K562 (cell line): ENCODE measurements around the gene SLC4A1. TPM values are rescaled to one million over a fixed set of nuclear protein-coding genes. Genes with fewer than 3 reads are reported as not detected.

ENCODE experiments used
- ATAC-seq: fragments of 200-7000 bp; cut with Tn5 transposase; 3 replicates; pipeline ENCODE4 v1.9.1; 2020; ENCODE audit warnings: moderate library complexity
- BruUV-seq: library from RNA; stranded (reverse); fragments of 400-500 nt; replicated peaks from 2 replicates; lab custom pipeline; 2021; lab: Mats Ljungman, UMichigan
- CTCF ChIA-PET: fragments of 300-600 bp; formaldehyde crosslinking; extraction: SDS; loops from one replicate; lab custom pipeline; 2021; ENCODE audit warnings: low intra/inter-chr PET ratio; lab: Yijun Ruan, JAX
- POLR2A ChIA-PET: fragments of 300-600, 350-650 bp; sonication (Branson Sonifier 250); formaldehyde crosslinking; extraction: SDS; loops from one replicate; lab custom pipeline; 2021; ENCODE audit warnings: antibody characterized with exemption, inconsistent platforms; lab: Yijun Ruan, JAX
- DNase-seq, 4 experiments: peaks; one replicate each; pipeline versions ENCODE4 v3.0.0 to v3.0.0-alpha.2; 2011 to 2018; ENCODE audit warnings: low spot score in 3 of 4, mixed read lengths in 3 of 4; ENCODE audit errors: extremely low read depth in 1 of 4
- FAIRE-seq: peaks from 2 replicates; lab custom pipeline; 2011; peaks lifted over from hg19 to GRCh38; lab: Jason Lieb, UNC
- H2AFZ ChIP-seq: 2 replicates; pipeline ENCODE4 v1.6.0; 2011; ENCODE audit warnings: low read depth, low read length, control low read depth, inconsistent platforms
- H3K27ac ChIP-seq: fragments of 200-600 bp; 3 replicates; pipeline ENCODE4 v1.8.0; 2011; ENCODE audit warnings: low read depth, mild to moderate bottlenecking, control low read depth, inconsistent platforms, low read length, moderate library complexity, mixed read lengths; ENCODE audit errors: extremely low read depth
- H3K27me3 ChIP-seq, 2 experiments: fragments of 300-600 bp in 1 of 2; 2 replicates in 1 of 2; 3 replicates in 1 of 2; pipeline versions ENCODE4 v1.6.0 to v1.8.0; 2011; ENCODE audit warnings: inconsistent platforms in 2 of 2, low read length in 2 of 2, mild to moderate bottlenecking in 1 of 2, mixed read lengths in 1 of 2, moderate library complexity in 1 of 2; ENCODE audit not compliant: control insufficient read depth in 2 of 2, insufficient read depth in 2 of 2
- H3K36me3 ChIP-seq: fragments of 300-600 bp; 3 replicates; pipeline ENCODE4 v1.8.0; 2011; ENCODE audit warnings: mild to moderate bottlenecking, low read length, inconsistent platforms; ENCODE audit not compliant: control insufficient read depth, insufficient read depth
- H3K4me1 ChIP-seq, 2 experiments: fragments of 200-600 bp in 1 of 2; replicated peaks in 1 of 2; 2 replicates in 1 of 2; 3 replicates in 1 of 2; pipeline versions ENCODE4 v1.5.1 to v1.8.0; 2011; ENCODE audit warnings: inconsistent platforms in 2 of 2, low read length in 2 of 2, mild to moderate bottlenecking in 1 of 2, mixed read lengths in 1 of 2, moderate library complexity in 1 of 2; ENCODE audit not compliant: control insufficient read depth in 2 of 2, insufficient read depth in 2 of 2
- H3K4me2 ChIP-seq: 2 replicates; pipeline ENCODE4 v1.6.1; 2011; ENCODE audit warnings: low read length, control low read depth, inconsistent platforms, mixed read lengths; ENCODE audit not compliant: insufficient read depth
- H3K4me3 ChIP-seq: fragments of 200-600 bp; sonication (generic), shearing (Covaris generic); 2 replicates; pipeline ENCODE4 v1.5.1; 2016; ENCODE audit warnings: control low read depth, inconsistent platforms
- H3K79me2 ChIP-seq: fragments of 200-600 bp; 3 replicates; pipeline ENCODE4 v1.8.0; 2011; ENCODE audit warnings: low read length, inconsistent platforms; ENCODE audit not compliant: control insufficient read depth, insufficient read depth
- H3K9ac ChIP-seq, 2 experiments: 2 replicates each; pipeline versions ENCODE4 v1.6.0 to v1.6.1; 2011; ENCODE audit warnings: low read depth in 2 of 2, low read length in 2 of 2, control low read depth in 1 of 2, inconsistent platforms in 1 of 2, mild to moderate bottlenecking in 1 of 2, mixed read lengths in 1 of 2; ENCODE audit not compliant: insufficient read depth in 1 of 2
- H3K9me1 ChIP-seq: one replicate; pipeline ENCODE4 v1.6.0; 2011; ENCODE audit warnings: inconsistent platforms, mild to moderate bottlenecking, low read length, moderate library complexity; ENCODE audit not compliant: control insufficient read depth, insufficient read depth
- H3K9me3 ChIP-seq: replicated peaks from 2 replicates; pipeline ENCODE4 v1.5.1; 2011; ENCODE audit warnings: low read depth, low read length, inconsistent platforms; ENCODE audit not compliant: control insufficient read depth, insufficient read depth
- H4K20me1 ChIP-seq: replicated peaks from 2 replicates; pipeline ENCODE4 v1.6.1; 2011; ENCODE audit warnings: low read length, inconsistent platforms, mixed read lengths; ENCODE audit not compliant: control insufficient read depth, insufficient read depth
- KAT2B ChIP-seq: IDR thresholded peaks from one replicate; pipeline ENCODE4 v1.6.1; 2012; ENCODE audit warnings: low read depth, mild to moderate bottlenecking, control low read depth, inconsistent platforms, low read length, moderate library complexity
- POLR2AphosphoS5 ChIP-seq: IDR thresholded peaks from 2 replicates; pipeline ENCODE4 v1.6.1; 2011; ENCODE audit warnings: mild to moderate bottlenecking, low read depth, low read length, moderate library complexity; ENCODE audit not compliant: control insufficient read depth, insufficient read depth
- RNF2 ChIP-seq: sonication (generic); IDR thresholded peaks from 2 replicates; pipeline ENCODE4 v1.6.1; 2016
- SP2 ChIP-seq: IDR thresholded peaks from 2 replicates; pipeline ENCODE4 v1.6.1; 2011; ENCODE audit warnings: mild to moderate bottlenecking, low read depth, low read length, moderate library complexity; ENCODE audit not compliant: poor library complexity, severe bottlenecking; ENCODE audit errors: extremely low read depth
- WGBS: fragments of 100-300 bp; shearing (Covaris generic); methylation state at CpG from one replicate; pipeline ENCODE4 v1.1.6; 2016; ENCODE audit warnings: low coverage, mixed read lengths; ENCODE audit not compliant: insufficient coverage; ENCODE audit errors: missing lambda C conversion rate; 5-methylcytosine and 5-hydroxymethylcytosine counted together
- in situ Hi-C: fragments of 300-500 bp; cut with MboI; formaldehyde crosslinking; loops from 4 replicates; pipeline ENCODE4 v1.15.0; 2018; ENCODE audit warnings: inconsistent platforms, mixed read lengths
- intact Hi-C: fragments of 100-400 bp; cut with micrococcal nuclease; formaldehyde crosslinking; loops from 2 replicates; pipeline ENCODE4 v1.14.2; 2022
- polyA plus RNA-seq, 8 experiments: library from polyadenylated mRNA; depleted of rRNA in 4 of 8; stranded (reverse) in 5 of 8; unstranded in 3 of 8; fragments of >200 nt; fragmentation: Nextera tagmentation in 2 of 8; fragmentation: Illumina TruSeq in 1 of 8; extraction: Ambion mirVana in 2 of 8; extraction: Trizol in 1 of 8; gene quantifications; 2 replicates each; pipeline versions ENCODE4 v1.2.1 to v1.2.3, GENCODE V29; 2011 to 2014; ENCODE audit warnings: inconsistent platforms in 1 of 8, missing spikeins in 1 of 8
- total RNA-seq, 7 experiments: library from RNA; depleted of rRNA in 6 of 7; stranded (reverse); fragments of >200 nt in 6 of 7; fragmentation: Illumina TruSeq in 2 of 7; extraction: Trizol in 2 of 7; gene quantifications; 2 replicates each; pipeline versions ENCODE4 v1.2.1 to v1.2.3, GENCODE V29; 2011 to 2021; ENCODE audit warnings: low replicate concordance in 1 of 7
- TF ChIP-seq, protein P1 (sequence below): fragments of 450-650 bp; formaldehyde crosslinking; conservative IDR thresholded peaks from 2 replicates; pipeline ENCODE4 v1.4.0; 2022; ENCODE audit warnings: mild to moderate bottlenecking, missing genetic modification characterization

Gene SLC4A1
- total and polyA plus RNA-seq, 9 of the 15 experiments (the other 6 are each of a cell fraction or from before 2014, with no cell fraction given), result 0.14 to 1.00 (median 0.53) TPM

DNA sequence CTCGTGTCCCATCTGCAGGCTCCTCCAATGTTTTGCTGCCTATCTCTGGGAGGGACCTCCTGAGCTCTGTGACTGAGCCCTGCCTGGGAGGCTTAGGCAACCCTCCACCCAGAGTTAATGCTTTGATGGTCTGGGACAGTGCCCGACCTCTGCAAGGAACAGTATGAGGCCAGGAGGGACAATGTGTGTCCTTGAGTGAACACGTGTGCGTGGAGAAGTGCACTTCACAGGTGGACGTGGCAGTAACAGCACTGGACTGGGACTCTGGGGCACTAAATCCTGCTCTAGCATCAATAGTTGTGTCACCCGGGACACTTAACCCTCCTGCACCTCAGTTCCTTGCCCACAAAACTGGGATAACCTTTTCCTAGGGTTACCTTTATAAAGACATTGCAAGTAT, 53.0 kb downstream of the SLC4A1 start:
- Histone ChIP-seq H3K4me3 (no peak overlapping the region), H3K4me2 (no peak overlapping the region), H3K9me1 (peaks cover 2% of the 10 kb centered on the region), H3K9me3 (no peaks in the 10 kb centered on the region), H4K20me1 (peaks cover 8% of the 10 kb centered on the region), H2AFZ (no peak overlapping the region), H3K36me3 (peaks cover 72% of the 10 kb centered on the region), H3K79me2 (peaks cover 39% of the 10 kb centered on the region), H3K9ac (no peak overlapping the region), H3K27me3 (no peaks in the 10 kb centered on the region), H3K4me1 (peaks cover 26 to 44% of the 10 kb centered on the region in 2 experiments), H3K27ac (no peak overlapping the region)
- POLR2A ChIA-PET, result interaction anchor here (0.9 to 2.2 kb wide), 7 partner anchors 11 to 146 kb away, joined by 3 to 11 read pairs (median 4); no protein-coding TSS in a partner anchor
- intact Hi-C loops, result no loop called here
- ATAC-seq (no peak), DNase-seq (no peak), FAIRE-seq (no peak)
- in situ Hi-C loops, result loop anchor here (5.0 kb wide), 1 partner anchor 112 kb away; no protein-coding TSS in a partner anchor
- TF ChIP-seq, protein P1, sequence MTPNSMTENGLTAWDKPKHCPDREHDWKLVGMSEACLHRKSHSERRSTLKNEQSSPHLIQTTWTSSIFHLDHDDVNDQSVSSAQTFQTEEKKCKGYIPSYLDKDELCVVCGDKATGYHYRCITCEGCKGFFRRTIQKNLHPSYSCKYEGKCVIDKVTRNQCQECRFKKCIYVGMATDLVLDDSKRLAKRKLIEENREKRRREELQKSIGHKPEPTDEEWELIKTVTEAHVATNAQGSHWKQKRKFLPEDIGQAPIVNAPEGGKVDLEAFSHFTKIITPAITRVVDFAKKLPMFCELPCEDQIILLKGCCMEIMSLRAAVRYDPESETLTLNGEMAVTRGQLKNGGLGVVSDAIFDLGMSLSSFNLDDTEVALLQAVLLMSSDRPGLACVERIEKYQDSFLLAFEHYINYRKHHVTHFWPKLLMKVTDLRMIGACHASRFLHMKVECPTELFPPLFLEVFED, result no peak
- TF ChIP-seq POLR2AphosphoS5, result 0 out of 2 replicates have a peak, but pooled peaks have one; percentile 27
- TF ChIP-seq RNF2, result no peak
- no peak for TF ChIP-seq SP2
- no peak for TF ChIP-seq KAT2B
- WGBS, result 93% methylated on average over 6 of the region's 6 CpGs
- CTCF ChIA-PET, result no interaction called here
- BruUV-seq, result no TSS peak
